H9 (cell line): ENCODE results near the gene SELENOV. TPM values are rescaled to one million over a fixed set of nuclear protein-coding genes. Genes with fewer than 3 reads are reported as not detected.

Source experiments
- DNase-seq: peaks from one replicate; pipeline ENCODE4 v3.0.0-alpha.2; 2017
- H2AFZ ChIP-seq: one replicate; pipeline ENCODE4 v1.6.1; 2013; ENCODE audit warnings: mild to moderate bottlenecking, low read length, control low read depth, moderate library complexity
- H2AK5ac ChIP-seq: 2 replicates; pipeline ENCODE4 v1.6.1; 2013; ENCODE audit warnings: low read length, control low read depth, mixed read lengths; ENCODE audit not compliant: insufficient read length
- H2BK120ac ChIP-seq: one replicate; pipeline ENCODE4 v1.6.1; 2013; ENCODE audit warnings: low read depth, mild to moderate bottlenecking, low read length, control low read depth, inconsistent platforms; ENCODE audit not compliant: poor library complexity, severe bottlenecking
- H2BK12ac ChIP-seq: 2 replicates; pipeline ENCODE4 v1.6.1; 2013; ENCODE audit warnings: low read length, control low read depth, mixed read lengths, low read depth; ENCODE audit not compliant: insufficient read length
- H2BK15ac ChIP-seq: 2 replicates; pipeline ENCODE4 v1.6.1; 2013; ENCODE audit warnings: low read depth, low read length, control low read depth
- H2BK20ac ChIP-seq: one replicate; pipeline ENCODE4 v1.6.1; 2013; ENCODE audit warnings: low read depth, mild to moderate bottlenecking, low read length, control low read depth, inconsistent platforms; ENCODE audit not compliant: poor library complexity, severe bottlenecking
- H2BK5ac ChIP-seq: 2 replicates; pipeline ENCODE4 v1.6.1; 2013; ENCODE audit warnings: low read length, control low read depth, mixed read lengths; ENCODE audit not compliant: insufficient read length
- H3K14ac ChIP-seq: 2 replicates; pipeline ENCODE4 v1.6.1; 2013; ENCODE audit warnings: low read length, control low read depth; ENCODE audit not compliant: insufficient read depth
- H3K18ac ChIP-seq: 2 replicates; pipeline ENCODE4 v1.6.1; 2013; ENCODE audit warnings: low read depth, mild to moderate bottlenecking, mixed read lengths, low read length, control low read depth; ENCODE audit not compliant: insufficient read length
- H3K23ac ChIP-seq: 2 replicates; pipeline ENCODE4 v1.6.1; 2013; ENCODE audit warnings: low read length, control low read depth, mixed read lengths, low read depth; ENCODE audit not compliant: insufficient read length
- H3K23me2 ChIP-seq: 2 replicates; pipeline ENCODE4 v1.6.1; 2013; ENCODE audit warnings: low read depth, mild to moderate bottlenecking, mixed read lengths, low read length, control low read depth; ENCODE audit not compliant: insufficient read length, poor library complexity, severe bottlenecking
- H3K27ac ChIP-seq: 2 replicates; pipeline ENCODE4 v1.5.1; 2013; ENCODE audit warnings: low read length, control low read depth, mixed read lengths, low read depth; ENCODE audit not compliant: insufficient read length
- H3K27me3 ChIP-seq: 2 replicates; pipeline ENCODE4 v1.6.1; 2013; ENCODE audit warnings: low read length, control low read depth, inconsistent platforms; ENCODE audit not compliant: insufficient read depth
- H3K4ac ChIP-seq: 2 replicates; pipeline ENCODE4 v1.6.1; 2013; ENCODE audit warnings: low read depth, mild to moderate bottlenecking, control low read depth, inconsistent platforms, low read length, moderate library complexity
- H3K4me1 ChIP-seq: 2 replicates; pipeline ENCODE4 v1.6.1; 2013; ENCODE audit warnings: low read length, control low read depth, inconsistent platforms; ENCODE audit not compliant: insufficient read depth
- H3K4me2 ChIP-seq: 2 replicates; pipeline ENCODE4 v1.6.1; 2013; ENCODE audit warnings: low read length, control low read depth, mixed read lengths; ENCODE audit not compliant: insufficient read length, insufficient read depth
- H3K56ac ChIP-seq: 2 replicates; pipeline ENCODE4 v1.6.1; 2013; ENCODE audit warnings: low read depth, mild to moderate bottlenecking, mixed read lengths, low read length, control low read depth; ENCODE audit not compliant: insufficient read length
- H3K79me1 ChIP-seq: 2 replicates; pipeline ENCODE4 v1.6.1; 2013; ENCODE audit warnings: low read depth, mild to moderate bottlenecking, moderate library complexity, low read length, control low read depth, inconsistent platforms; ENCODE audit not compliant: insufficient read depth, poor library complexity, severe bottlenecking
- H3K79me2 ChIP-seq: 2 replicates; pipeline ENCODE4 v1.6.1; 2013; ENCODE audit warnings: low read length, control low read depth, inconsistent platforms; ENCODE audit not compliant: insufficient read depth
- H3K9ac ChIP-seq: 2 replicates; pipeline ENCODE4 v1.6.1; 2013; ENCODE audit warnings: low read length, control low read depth, mixed read lengths; ENCODE audit not compliant: insufficient read length; ENCODE audit errors: extremely low read depth
- H3K9me3 ChIP-seq: one replicate; pipeline ENCODE4 v1.6.1; 2013; ENCODE audit warnings: low read depth, low read length, inconsistent platforms; ENCODE audit not compliant: control insufficient read depth
- H3T11ph ChIP-seq: one replicate; pipeline ENCODE4 v1.6.1; 2013; ENCODE audit warnings: mild to moderate bottlenecking, low read length, control low read depth, inconsistent platforms
- H4K20me1 ChIP-seq: one replicate; pipeline ENCODE4 v1.6.1; 2013; ENCODE audit not compliant: control insufficient read depth, insufficient read length, insufficient read depth
- H4K5ac ChIP-seq: 2 replicates; pipeline ENCODE4 v1.6.1; 2013; ENCODE audit warnings: low read depth, mild to moderate bottlenecking, mixed read lengths, low read length, control low read depth; ENCODE audit not compliant: insufficient read length
- H4K8ac ChIP-seq: replicated peaks from 2 replicates; pipeline ENCODE4 v1.6.1; 2013; ENCODE audit warnings: low read length, control low read depth, mixed read lengths, low read depth; ENCODE audit not compliant: insufficient read length
- H4K91ac ChIP-seq: 2 replicates; pipeline ENCODE4 v1.6.1; 2013; ENCODE audit warnings: low read depth, mild to moderate bottlenecking, moderate library complexity, mixed read lengths, low read length, control low read depth; ENCODE audit not compliant: insufficient read length
- H3K27ac Mint-ChIP-seq, 3 experiments: 2 replicates in 2 of 3; 3 replicates in 1 of 3; pipeline ENCODE4 v1.8.0; 2020 to 2021; ENCODE audit warnings: mixed read lengths in 3 of 3, mild to moderate bottlenecking in 1 of 3, moderate library complexity in 1 of 3
- H3K27me3 Mint-ChIP-seq: 2 replicates; pipeline ENCODE4 v1.8.0; 2021; ENCODE audit warnings: low read depth, mild to moderate bottlenecking, moderate library complexity, mixed read lengths
- H3K36me3 Mint-ChIP-seq, 3 experiments: 2 replicates in 2 of 3; 3 replicates in 1 of 3; pipeline ENCODE4 v1.8.0; 2020 to 2021; ENCODE audit warnings: low read depth in 3 of 3, mixed read lengths in 3 of 3; ENCODE audit not compliant: insufficient read depth in 1 of 3
- H3K4me1 Mint-ChIP-seq, 2 experiments: 2 replicates each; pipeline ENCODE4 v1.8.0; 2020; ENCODE audit warnings: mixed read lengths in 2 of 2
- H3K4me3 Mint-ChIP-seq, 2 experiments: 2 replicates in 1 of 2; 3 replicates in 1 of 2; pipeline ENCODE4 v1.8.0; 2020 to 2021; ENCODE audit warnings: mild to moderate bottlenecking in 2 of 2, mixed read lengths in 2 of 2, moderate library complexity in 1 of 2
- H3K9me3 Mint-ChIP-seq, 2 experiments: 2 replicates in 1 of 2; 3 replicates in 1 of 2; pipeline ENCODE4 v1.8.0; 2020; ENCODE audit warnings: mild to moderate bottlenecking in 2 of 2, mixed read lengths in 2 of 2, moderate library complexity in 1 of 2
- CTCF ChIP-seq: fragments of 200-600 bp; sonication (generic); conservative IDR thresholded peaks from 3 replicates; pipeline ENCODE4 v1.8.0; 2021; ENCODE audit warnings: antibody characterized with exemption, mild to moderate bottlenecking
- WGBS: extraction: QIAGEN DNeasy Blood & Tissue Kit; methylation state at CpG from one replicate; pipeline ENCODE4 v1.1.7; 2013; ENCODE audit warnings: missing lambda C conversion rate, low lambda C conversion rate, mixed read lengths; ENCODE audit not compliant: insufficient read length; ENCODE audit errors: extremely low coverage; 5-methylcytosine and 5-hydroxymethylcytosine counted together
- total RNA-seq: library from RNA; stranded (reverse); gene quantifications from 2 replicates; pipeline ENCODE4 v1.2.1, GENCODE V29; 2021

Gene SELENOV
- total RNA-seq, 1 experiment from 2014 or later: 6.9 TPM

DNA sequence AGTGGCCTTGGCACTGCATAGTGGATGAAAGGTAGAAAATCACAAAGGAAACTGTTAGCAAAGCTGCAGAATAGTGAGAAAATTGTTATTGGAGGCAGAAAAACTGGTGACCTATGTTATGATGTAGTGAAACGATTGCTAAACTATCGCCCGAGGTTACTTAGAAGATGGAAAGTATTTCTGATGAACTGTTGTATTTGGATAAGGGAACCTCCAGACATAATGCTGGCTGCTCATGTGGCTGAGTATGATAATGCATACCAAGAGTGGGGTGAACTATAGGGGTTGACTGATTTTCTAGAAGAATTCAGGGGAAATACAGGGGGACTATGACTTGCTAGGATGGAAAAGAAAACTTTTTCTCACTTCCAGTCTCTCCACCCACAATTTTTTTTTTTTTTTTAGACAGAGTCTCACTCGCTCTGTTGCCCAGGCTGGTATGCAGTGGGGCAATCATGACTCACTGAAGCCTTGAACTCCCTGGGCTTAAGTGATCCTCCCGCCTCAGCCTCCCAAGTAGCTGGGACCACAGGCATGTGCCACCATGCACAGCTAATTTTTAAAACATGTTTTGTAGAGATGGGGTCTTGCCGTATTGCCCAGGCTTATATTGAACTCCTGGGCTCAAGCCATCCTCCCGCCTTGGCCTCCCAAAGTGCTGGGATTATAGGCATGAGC, 29.4 kb downstream of the SELENOV start:
- Mint-ChIP-seq H3K36me3 (no peaks in the 10 kb centered on the region), H3K4me1 (peaks cover 14 to 23% of the 10 kb centered on the region in 2 experiments), H3K4me3 (no peak overlapping the region), H3K27me3 (peaks cover 4% of the 10 kb centered on the region), H3K9me3 (no peaks in the 10 kb centered on the region; a peak in 1 of 5 replicates), H3K27ac (no peak overlapping the region; a peak in 1 of 7 replicates)
- Histone ChIP-seq H2AFZ (no peak overlapping the region), H4K20me1 (no peaks in the 10 kb centered on the region), H2BK120ac (no peak overlapping the region), H3K4me2 (no peak overlapping the region), H3K27ac (no peak overlapping the region), H2AK5ac (no peak overlapping the region), H3K4ac (no peak overlapping the region), H4K5ac (no peak overlapping the region), H3K56ac (no peak overlapping the region), H3K14ac (no peak overlapping the region), H3K18ac (no peak overlapping the region), H2BK5ac (no peak overlapping the region), H4K8ac (no peak overlapping the region), H2BK15ac (no peak overlapping the region), H3K79me1 (no peaks in the 10 kb centered on the region), H2BK12ac (no peak overlapping the region), H3K79me2 (no peaks in the 10 kb centered on the region), H3K23ac (no peak overlapping the region), H3K23me2 (no peaks in the 10 kb centered on the region), H3T11ph (no peak overlapping the region), H4K91ac (no peak overlapping the region), H3K4me1 (peaks cover 3% of the 10 kb centered on the region; the same call in 1 of the 2 replicates), H3K27me3 (no peaks in the 10 kb centered on the region), H3K9ac (no peak overlapping the region), H3K9me3 (no peaks in the 10 kb centered on the region), H2BK20ac (no peak overlapping the region)
- WGBS: no CpG with 5 or more reads among the region's 7 CpGs
- DNase-seq: no peak
- no peak for TF ChIP-seq CTCF
